Sigmoid colon (tissue), 7 donors: ENCODE results near the gene WDR90. TPM values are rescaled to one million over a fixed set of nuclear protein-coding genes. Genes with fewer than 3 reads are reported as not detected.

Source experiments
- DNase-seq: peaks from one replicate; pipeline ENCODE4 v3.0.0-alpha.2; 2019
- H3K27ac ChIP-seq, 4 donors: fragments of 200-600 bp; sonication (generic); one replicate each; pipeline ENCODE4 v1.5.1; 2016 to 2019; ENCODE audit warnings: mild to moderate bottlenecking in 1 of 4
- H3K27me3 ChIP-seq, 3 donors: fragments of 200-600 bp; sonication (generic); one replicate each; pipeline ENCODE4 v1.5.1; 2019; ENCODE audit warnings: mild to moderate bottlenecking in 1 of 3
- H3K36me3 ChIP-seq, 4 donors: fragments of 200-600 bp; sonication (generic); one replicate each; pipeline ENCODE4 v1.5.1; 2016 to 2019
- H3K4me1 ChIP-seq, 4 donors: fragments of 200-600 bp; sonication (generic); one replicate each; pipeline ENCODE4 v1.5.1; 2017 to 2019
- H3K4me3 ChIP-seq, 4 donors: fragments of 200-600 bp; sonication (generic); one replicate each; pipeline ENCODE4 v1.5.1; 2017 to 2019; ENCODE audit warnings: mild to moderate bottlenecking in 2 of 4, moderate library complexity in 1 of 4
- H3K9me3 ChIP-seq, 4 donors: fragments of 200-600 bp in 3 of 4; sonication (generic) in 3 of 4; one replicate each; pipeline versions ENCODE4 v1.5.1 to v1.6.1; 2013 to 2019
- CTCF ChIP-seq, 4 experiments: fragments of 450-650 bp in 3 of 4; fragments of 200-600 bp in 1 of 4; IDR thresholded peaks; one replicate each; pipeline ENCODE4 v1.5.1; 2016 to 2019; ENCODE audit warnings: antibody characterized with exemption in 4 of 4, mild to moderate bottlenecking in 3 of 4, moderate library complexity in 2 of 4
- EP300 ChIP-seq, 4 donors: sonication (generic); formaldehyde crosslinking; IDR thresholded peaks; one replicate each; pipeline ENCODE4 v1.6.1; 2017; ENCODE audit warnings: antibody characterized with exemption in 4 of 4
- POLR2A ChIP-seq, 2 donors: fragments of 450-650 bp; IDR thresholded peaks; one replicate each; pipeline ENCODE4 v1.6.1; 2016; ENCODE audit warnings: antibody characterized with exemption in 2 of 2, mild to moderate bottlenecking in 2 of 2, moderate library complexity in 2 of 2
- POLR2AphosphoS5 ChIP-seq, 4 donors: sonication (generic); formaldehyde crosslinking; IDR thresholded peaks; one replicate each; pipeline ENCODE4 v1.6.1; 2017; ENCODE audit warnings: antibody characterized with exemption in 4 of 4
- WGBS, 2 donors: extraction: QIAGEN DNeasy Blood & Tissue Kit; methylation state at CpG; one replicate each; pipeline ENCODE4 v1.1.7; 2013; 5-methylcytosine and 5-hydroxymethylcytosine counted together
- intact Hi-C: fragments of 100-400 bp; cut with DNase I; formaldehyde crosslinking; loops from one replicate; pipeline ENCODE4 v1.15.1; 2023
- polyA plus RNA-seq, 3 donors: library from polyadenylated mRNA; stranded (reverse); fragments of 200-250 nt; gene quantifications; one replicate each; pipeline ENCODE4 v1.2.3, GENCODE V29; 2013
- total RNA-seq, 4 donors: library from RNA; depleted of rRNA; stranded (reverse); fragments of >200 nt; gene quantifications; one replicate each; pipeline ENCODE4 v1.1.0, GENCODE V29; 2016
- donor health status: healthy with polysubstance abuse.
- donor health status: Bipolar disorder and iron deficiency.
- donor health status: healthy.

The WDR90 gene
- total and polyA plus RNA-seq, 7 donors, result 5.4 to 49.0 (median 10.3) TPM

GRCh38 chr16:694863-695354 is 45.7 kb downstream of the WDR90 start:
- Histone ChIP-seq H3K27ac (no peak overlapping the region), H3K4me1 (peaks cover 0 to 35% (median 27%) of the 10 kb centered on the region in 4 donors), H3K27me3 (peaks cover 43 to 79% (median 57%) of the 10 kb centered on the region in 3 donors), H3K4me3 (no peak overlapping the region), H3K9me3 (no peaks in the 10 kb centered on the region), H3K36me3 (no peaks in the 10 kb centered on the region)
- intact Hi-C loops, result no loop called here
- TF ChIP-seq CTCF (IDR thresholded peaks at IDR 0.05), result no peak
- TF ChIP-seq EP300 (IDR thresholded peaks at IDR 0.05), result no peak
- no peak for TF ChIP-seq POLR2AphosphoS5 (IDR thresholded peaks at IDR 0.05)
- TF ChIP-seq POLR2A (IDR thresholded peaks at IDR 0.05), result no peak
- no peak for DNase-seq
- 1 to 2% methylated on average over 37 of the region's 37 CpGs for WGBS, 2 donors

GRCh38 chr16:695355-696089 is 46.4 kb downstream of the WDR90 start:
- H3K27ac ChIP-seq, result no peak overlapping the region
- 1% methylated on average over 71 of the region's 71 CpGs for WGBS, 2 donors
- H3K9me3 ChIP-seq, result no peaks in the 10 kb centered on the region
- peaks cover 0 to 33% (median 25%) of the 10 kb centered on the region in 4 donors for H3K4me1 ChIP-seq
- no peak for TF ChIP-seq POLR2A (IDR thresholded peaks at IDR 0.05)
- TF ChIP-seq POLR2AphosphoS5 (IDR thresholded peaks at IDR 0.05), result no peak
- no peak for TF ChIP-seq CTCF (IDR thresholded peaks at IDR 0.05)
- no peak for TF ChIP-seq EP300 (IDR thresholded peaks at IDR 0.05)
- no peak overlapping the region for H3K4me3 ChIP-seq
- H3K36me3 ChIP-seq, result no peaks in the 10 kb centered on the region
- intact Hi-C loops, result no loop called here
- peaks cover 49 to 85% (median 63%) of the 10 kb centered on the region in 3 donors for H3K27me3 ChIP-seq
- no peak for DNase-seq

- 64 to 66% methylated on average over 19 of the region's 19 CpGs for WGBS, 2 donors
- intact Hi-C loops, result no loop called here
- DNase-seq, result no peak
- no peak overlapping the region for H3K27ac ChIP-seq
- peaks cover 66 to 95% (median 84%) of the 10 kb centered on the region in 3 donors for H3K27me3 ChIP-seq
- H3K36me3 ChIP-seq, result no peaks in the 10 kb centered on the region
- H3K9me3 ChIP-seq, result no peaks in the 10 kb centered on the region
- no peak overlapping the region for H3K4me3 ChIP-seq
- TF ChIP-seq POLR2A (IDR thresholded peaks at IDR 0.05), result no peak
- no peak for TF ChIP-seq CTCF (IDR thresholded peaks at IDR 0.05)
- no peak for TF ChIP-seq POLR2AphosphoS5 (IDR thresholded peaks at IDR 0.05)
- no peak for TF ChIP-seq EP300 (IDR thresholded peaks at IDR 0.05)
- H3K4me1 ChIP-seq, result peaks cover 0 to 25% (median 22%) of the 10 kb centered on the region in 4 donors
Observed at GRCh38 chr16:698911-699671, 49.9 kb downstream of the WDR90 start.

- peaks cover 65 to 93% (median 82%) of the 10 kb centered on the region in 3 donors for H3K27me3 ChIP-seq
- no peak for TF ChIP-seq CTCF (IDR thresholded peaks at IDR 0.05)
- TF ChIP-seq POLR2A (IDR thresholded peaks at IDR 0.05), result no peak
- TF ChIP-seq EP300 (IDR thresholded peaks at IDR 0.05), result no peak
- TF ChIP-seq POLR2AphosphoS5 (IDR thresholded peaks at IDR 0.05), result no peak
- peaks cover 0 to 13% (median 7%) of the 10 kb centered on the region in 4 donors for H3K4me1 ChIP-seq
- no peak for DNase-seq
- no peaks in the 10 kb centered on the region for H3K9me3 ChIP-seq
- 7 to 8% methylated on average over 76 of the region's 76 CpGs for WGBS, 2 donors
- intact Hi-C loops, result no loop called here
- H3K27ac ChIP-seq, result no peak overlapping the region
- no peaks in the 10 kb centered on the region for H3K36me3 ChIP-seq
- no peak overlapping the region for H3K4me3 ChIP-seq
Observed at GRCh38 chr16:700684-701584, 51.8 kb downstream of the WDR90 start.
